DND-41 (cell line): ENCODE results near the gene IQSEC1.

ENCODE experiments used
- EZH2 ChIP-seq: IDR thresholded peaks from 3 replicates; pipeline ENCODE4 v1.6.1; 2012; ENCODE audit warnings: borderline replicate concordance, low read depth, mild to moderate bottlenecking, moderate library complexity, low read length, inconsistent platforms; ENCODE audit not compliant: severe bottlenecking
- TF ChIP-seq, protein P1 (sequence below): IDR thresholded peaks from 2 replicates; pipeline ENCODE4 v1.5.1; 2012; ENCODE audit warnings: borderline replicate concordance, low read length, moderate library complexity, mild to moderate bottlenecking; ENCODE audit not compliant: poor library complexity, severe bottlenecking; ENCODE audit errors: extremely low read depth

DNA sequence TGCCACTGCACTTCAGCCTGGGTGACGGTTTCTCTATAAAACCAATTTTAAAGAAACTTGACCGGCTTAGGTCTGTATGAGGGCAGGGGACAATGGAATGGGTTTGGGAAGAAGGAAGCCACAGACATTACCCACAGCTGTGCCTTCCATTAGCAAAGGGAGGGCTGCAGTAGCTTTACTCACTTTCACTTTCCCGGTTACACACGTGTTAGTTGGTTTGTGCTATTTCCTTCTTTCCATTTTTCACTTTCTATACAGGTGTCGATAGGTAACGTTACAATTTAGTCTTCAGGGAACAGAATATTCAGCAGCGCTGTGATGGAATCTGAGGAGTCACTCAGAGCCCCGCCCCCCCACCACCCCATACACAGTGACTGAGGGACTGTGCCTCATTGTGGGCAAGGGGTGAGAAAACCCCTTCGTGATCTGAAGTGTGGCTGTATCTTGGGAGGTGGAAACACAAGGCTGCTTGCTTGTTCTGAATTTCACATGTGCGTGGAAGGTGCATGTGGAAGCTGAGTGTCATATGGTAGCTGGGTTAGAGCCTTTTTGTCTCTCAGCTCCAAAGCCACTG lies 187.0 kb downstream of the IQSEC1 start:
- no peak for TF ChIP-seq EZH2
- TF ChIP-seq, protein P1, sequence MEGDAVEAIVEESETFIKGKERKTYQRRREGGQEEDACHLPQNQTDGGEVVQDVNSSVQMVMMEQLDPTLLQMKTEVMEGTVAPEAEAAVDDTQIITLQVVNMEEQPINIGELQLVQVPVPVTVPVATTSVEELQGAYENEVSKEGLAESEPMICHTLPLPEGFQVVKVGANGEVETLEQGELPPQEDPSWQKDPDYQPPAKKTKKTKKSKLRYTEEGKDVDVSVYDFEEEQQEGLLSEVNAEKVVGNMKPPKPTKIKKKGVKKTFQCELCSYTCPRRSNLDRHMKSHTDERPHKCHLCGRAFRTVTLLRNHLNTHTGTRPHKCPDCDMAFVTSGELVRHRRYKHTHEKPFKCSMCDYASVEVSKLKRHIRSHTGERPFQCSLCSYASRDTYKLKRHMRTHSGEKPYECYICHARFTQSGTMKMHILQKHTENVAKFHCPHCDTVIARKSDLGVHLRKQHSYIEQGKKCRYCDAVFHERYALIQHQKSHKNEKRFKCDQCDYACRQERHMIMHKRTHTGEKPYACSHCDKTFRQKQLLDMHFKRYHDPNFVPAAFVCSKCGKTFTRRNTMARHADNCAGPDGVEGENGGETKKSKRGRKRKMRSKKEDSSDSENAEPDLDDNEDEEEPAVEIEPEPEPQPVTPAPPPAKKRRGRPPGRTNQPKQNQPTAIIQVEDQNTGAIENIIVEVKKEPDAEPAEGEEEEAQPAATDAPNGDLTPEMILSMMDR, result no peak
